ENCODE data around the gene AACS. TPM values are rescaled to one million over a fixed set of nuclear protein-coding genes. Genes with fewer than 3 reads are reported as not detected.

The AACS gene
- total and polyA plus RNA-seq, 2 of the 13 experiments (the other 11 are each of a cell fraction or from before 2014, with no cell fraction given), result 23.3 to 28.8 TPM

- TF ChIP-seq NFYB (CRISPR knock-in tag; IDR thresholded peaks at IDR 0.05) (0 out of 2 replicates have a peak, but pooled peaks have one; percentile 45), SMAD9 (CRISPR knock-in tag; IDR thresholded peaks at IDR 0.05) (no peak), PCBP1 (IDR thresholded peaks at IDR 0.05; ENCODE audit: borderline replicate concordance, low read depth, low read length) (0 out of 2 replicates have a peak, but pooled peaks have one; percentile 16), SP2 (CRISPR knock-in tag; IDR thresholded peaks at IDR 0.05) (no peak), NFATC3 (CRISPR knock-in tag; IDR thresholded peaks at IDR 0.05) (0 out of 2 replicates have a peak, but pooled peaks have one; percentile 43), SRSF9 (IDR thresholded peaks at IDR 0.05; ENCODE audit: borderline replicate concordance, insufficient read depth, low read depth, low read length, poor library complexity, severe bottlenecking) (no peak), ZNF121 (CRISPR knock-in tag; IDR thresholded peaks at IDR 0.05) (no peak), KDM5A (IDR thresholded peaks at IDR 0.05; ENCODE audit: borderline replicate concordance, low read length) (no peak), DRAP1 (CRISPR knock-in tag; IDR thresholded peaks at IDR 0.05) (peak; percentile 63), MLX (CRISPR knock-in tag; IDR thresholded peaks at IDR 0.05) (no peak), MAZ (IDR thresholded peaks at IDR 0.05; ENCODE audit: borderline replicate concordance, low read depth, low read length) (no peak), MAZ (CRISPR knock-in tag; IDR thresholded peaks at IDR 0.05; ENCODE audit: low read depth) (peak; percentile 42; the same call in 1 of the 2 replicates), KLF11 (CRISPR knock-in tag; IDR thresholded peaks at IDR 0.05) (no peak), ZNF205 (CRISPR knock-in tag; IDR thresholded peaks at IDR 0.05) (no peak), ZMYM2 (CRISPR knock-in tag; IDR thresholded peaks at IDR 0.05) (0 out of 2 replicates have a peak, but pooled peaks have one; percentile 20), ZNF570 (CRISPR knock-in tag; IDR thresholded peaks at IDR 0.05; ENCODE audit: borderline replicate concordance) (no peak), ZNF264 (CRISPR knock-in tag; IDR thresholded peaks at IDR 0.05) (0 out of 2 replicates have a peak, but pooled peaks have one; percentile 30)
- TF ChIP-seq, protein P1, sequence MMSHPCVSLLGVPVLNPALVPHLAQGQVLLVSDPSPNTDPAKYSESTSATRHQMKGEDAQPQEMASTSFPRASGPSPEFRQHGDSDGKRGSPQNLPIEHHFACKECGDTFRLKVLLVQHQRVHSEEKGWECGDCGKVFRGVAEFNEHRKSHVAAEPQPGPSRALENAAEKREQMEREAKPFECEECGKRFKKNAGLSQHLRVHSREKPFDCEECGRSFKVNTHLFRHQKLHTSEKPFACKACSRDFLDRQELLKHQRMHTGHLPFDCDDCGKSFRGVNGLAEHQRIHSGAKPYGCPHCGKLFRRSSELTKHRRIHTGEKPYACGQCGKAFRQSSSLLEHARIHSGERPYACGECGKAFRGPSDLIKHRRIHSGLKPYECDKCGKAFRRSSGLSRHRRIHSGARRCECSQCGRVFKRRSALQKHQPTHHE (CRISPR knock-in tag; IDR thresholded peaks at IDR 0.05; ENCODE audit: borderline replicate concordance), result no peak
- TF ChIP-seq, protein P2, sequence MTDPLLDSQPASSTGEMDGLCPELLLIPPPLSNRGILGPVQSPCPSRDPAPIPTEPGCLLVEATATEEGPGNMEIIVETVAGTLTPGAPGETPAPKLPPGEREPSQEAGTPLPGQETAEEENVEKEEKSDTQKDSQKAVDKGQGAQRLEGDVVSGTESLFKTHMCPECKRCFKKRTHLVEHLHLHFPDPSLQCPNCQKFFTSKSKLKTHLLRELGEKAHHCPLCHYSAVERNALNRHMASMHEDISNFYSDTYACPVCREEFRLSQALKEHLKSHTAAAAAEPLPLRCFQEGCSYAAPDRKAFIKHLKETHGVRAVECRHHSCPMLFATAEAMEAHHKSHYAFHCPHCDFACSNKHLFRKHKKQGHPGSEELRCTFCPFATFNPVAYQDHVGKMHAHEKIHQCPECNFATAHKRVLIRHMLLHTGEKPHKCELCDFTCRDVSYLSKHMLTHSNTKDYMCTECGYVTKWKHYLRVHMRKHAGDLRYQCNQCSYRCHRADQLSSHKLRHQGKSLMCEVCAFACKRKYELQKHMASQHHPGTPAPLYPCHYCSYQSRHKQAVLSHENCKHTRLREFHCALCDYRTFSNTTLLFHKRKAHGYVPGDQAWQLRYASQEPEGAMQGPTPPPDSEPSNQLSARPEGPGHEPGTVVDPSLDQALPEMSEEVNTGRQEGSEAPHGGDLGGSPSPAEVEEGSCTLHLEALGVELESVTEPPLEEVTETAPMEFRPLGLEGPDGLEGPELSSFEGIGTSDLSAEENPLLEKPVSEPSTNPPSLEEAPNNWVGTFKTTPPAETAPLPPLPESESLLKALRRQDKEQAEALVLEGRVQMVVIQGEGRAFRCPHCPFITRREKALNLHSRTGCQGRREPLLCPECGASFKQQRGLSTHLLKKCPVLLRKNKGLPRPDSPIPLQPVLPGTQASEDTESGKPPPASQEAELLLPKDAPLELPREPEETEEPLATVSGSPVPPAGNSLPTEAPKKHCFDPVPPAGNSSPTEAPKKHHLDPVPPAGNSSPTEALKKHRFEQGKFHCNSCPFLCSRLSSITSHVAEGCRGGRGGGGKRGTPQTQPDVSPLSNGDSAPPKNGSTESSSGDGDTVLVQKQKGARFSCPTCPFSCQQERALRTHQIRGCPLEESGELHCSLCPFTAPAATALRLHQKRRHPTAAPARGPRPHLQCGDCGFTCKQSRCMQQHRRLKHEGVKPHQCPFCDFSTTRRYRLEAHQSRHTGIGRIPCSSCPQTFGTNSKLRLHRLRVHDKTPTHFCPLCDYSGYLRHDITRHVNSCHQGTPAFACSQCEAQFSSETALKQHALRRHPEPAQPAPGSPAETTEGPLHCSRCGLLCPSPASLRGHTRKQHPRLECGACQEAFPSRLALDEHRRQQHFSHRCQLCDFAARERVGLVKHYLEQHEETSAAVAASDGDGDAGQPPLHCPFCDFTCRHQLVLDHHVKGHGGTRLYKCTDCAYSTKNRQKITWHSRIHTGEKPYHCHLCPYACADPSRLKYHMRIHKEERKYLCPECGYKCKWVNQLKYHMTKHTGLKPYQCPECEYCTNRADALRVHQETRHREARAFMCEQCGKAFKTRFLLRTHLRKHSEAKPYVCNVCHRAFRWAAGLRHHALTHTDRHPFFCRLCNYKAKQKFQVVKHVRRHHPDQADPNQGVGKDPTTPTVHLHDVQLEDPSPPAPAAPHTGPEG (CRISPR knock-in tag; IDR thresholded peaks at IDR 0.05), result no peak
Observed at GRCh38 chr12:125092108-125092871, 27.1 kb downstream of the AACS start (continued).
